ENCODE measurements around the gene ZBED1. TPM values are rescaled to one million over a fixed set of nuclear protein-coding genes. Genes with fewer than 3 reads are reported as not detected.

Gene ZBED1
- total RNA-seq, 8 experiments from 2014 or later, result 14.1 to 36.6 (median 23.2) TPM

GRCh38 chrX:2447484-2447883, 53.3 kb downstream of the ZBED1 start:
- ATAC-seq (replicated peaks in 6 of 8), result no peak
- H3K4me3 ChIP-seq, result no peak overlapping the region
- WGBS, 10 experiments, result 52 to 100% (median 95%) methylated on average over 1 to 2 of the region's 2 CpGs; no CpG with 5 or more reads in 6 of the 10 experiments
- peaks cover 0 to 4% of the 10 kb centered on the region in 2 donors for H3K4me1 ChIP-seq (replicated peaks in 1 of 2)
- in situ Hi-C loops (cut with MboI; ENCODE audit: low pct_unique_long_range_greater_than_20kb in 2 of 9, low sequenced_read_pairs in 9 of 9, unreplicated experiment in 9 of 9), result no loop called here
- H3K27ac ChIP-seq, result no peak overlapping the region

- Histone ChIP-seq H3K4me1 (replicated peaks in 1 of 2) (peaks cover 0 to under 1% of the 10 kb centered on the region in 2 donors), H3K4me3 (no peak overlapping the region), H3K27ac (no peak overlapping the region)
- in situ Hi-C loops (cut with MboI; ENCODE audit: low pct_unique_long_range_greater_than_20kb in 2 of 9, low sequenced_read_pairs in 9 of 9, unreplicated experiment in 9 of 9), result no loop called here
- ATAC-seq (replicated peaks in 6 of 8), result no peak
- 86 to 100% (median 96%) methylated on average over 2 to 10 of the region's 14 CpGs; no CpG with 5 or more reads in 1 of the 10 experiments for WGBS, 10 experiments
Observed at GRCh38 chrX:2446815-2447214, 54.0 kb downstream of the ZBED1 start.

- H3K4me3 ChIP-seq, result no peak overlapping the region
- H3K27ac ChIP-seq, result no peak overlapping the region
- 70 to 100% (median 93%) methylated on average over 1 to 12 of the region's 31 CpGs; no CpG with 5 or more reads in 1 of the 10 experiments for WGBS, 10 experiments
- ATAC-seq (replicated peaks in 6 of 8), result no peak
- in situ Hi-C loops (cut with MboI; ENCODE audit: low pct_unique_long_range_greater_than_20kb in 2 of 9, low sequenced_read_pairs in 9 of 9, unreplicated experiment in 9 of 9), result no loop called here
- H3K4me1 ChIP-seq (replicated peaks in 1 of 2), result no peaks in the 10 kb centered on the region
Observed at GRCh38 chrX:2445662-2446623, 54.8 kb downstream of the ZBED1 start.

- in situ Hi-C loops (cut with MboI; ENCODE audit: low pct_unique_long_range_greater_than_20kb in 2 of 9, low sequenced_read_pairs in 9 of 9, unreplicated experiment in 9 of 9), result no loop called here
- ATAC-seq (replicated peaks in 6 of 8), result peak in 2 of 8 experiments; percentile 26 to 48
- Histone ChIP-seq H3K27ac (no peak overlapping the region), H3K4me3 (no peak overlapping the region), H3K4me1 (replicated peaks in 1 of 2) (no peaks in the 10 kb centered on the region)
- 78 to 100% (median 85%) methylated on average over 2 to 7 of the region's 7 CpGs; no CpG with 5 or more reads in 3 of the 10 experiments for WGBS, 10 experiments
Observed at GRCh38 chrX:2442694-2443093, 58.1 kb downstream of the ZBED1 start.

DNA sequence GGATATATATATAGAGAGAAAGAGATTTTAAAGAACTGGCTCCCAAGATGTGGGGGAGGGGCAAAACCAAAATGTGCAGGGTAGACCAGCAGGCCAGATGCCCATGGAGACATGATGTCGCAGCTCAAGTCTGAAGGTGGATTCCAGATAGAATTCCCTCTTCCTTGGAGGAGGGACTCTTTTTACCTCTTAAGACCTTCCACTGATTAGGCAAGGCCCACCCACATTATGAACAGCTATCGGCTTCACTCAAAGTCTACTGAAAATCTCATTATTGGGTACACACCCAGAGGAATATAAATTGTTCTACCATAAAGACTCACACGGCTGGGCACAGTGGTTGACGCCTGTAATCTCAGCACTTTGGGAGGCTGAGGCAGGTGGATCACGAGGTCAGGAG, 59.3 kb downstream of the ZBED1 start:
- in situ Hi-C loops (cut with MboI; ENCODE audit: low pct_unique_long_range_greater_than_20kb in 2 of 9, low sequenced_read_pairs in 9 of 9, unreplicated experiment in 9 of 9), result no loop called here
- Histone ChIP-seq H3K27ac (no peak overlapping the region), H3K4me3 (no peak overlapping the region), H3K4me1 (replicated peaks in 1 of 2) (no peaks in the 10 kb centered on the region)
- 83 to 100% (median 90%) methylated on average over 1 to 5 of the region's 5 CpGs; no CpG with 5 or more reads in 5 of the 10 experiments for WGBS, 10 experiments
- no peak for ATAC-seq (replicated peaks in 6 of 8)

GRCh38 chrX:2439613-2440012, 61.2 kb downstream of the ZBED1 start:
- H3K27ac ChIP-seq, result no peak overlapping the region
- in situ Hi-C loops (cut with MboI; ENCODE audit: low pct_unique_long_range_greater_than_20kb in 2 of 9, low sequenced_read_pairs in 9 of 9, unreplicated experiment in 9 of 9), result no loop called here
- 83 to 100% (median 100%) methylated on average over 1 to 5 of the region's 8 CpGs; no CpG with 5 or more reads in 1 of the 10 experiments for WGBS, 10 experiments
- no peak overlapping the region for H3K4me3 ChIP-seq
- no peaks in the 10 kb centered on the region for H3K4me1 ChIP-seq (replicated peaks in 1 of 2)
- ATAC-seq (replicated peaks in 6 of 8), result no peak

Other genes starting within 250 kb of the ZBED1 start
- gene DHRSX, start within 50 bp of the ZBED1 start, total RNA-seq, result 10 to 100 TPM in 7 of 8 experiments, 1 to 10 TPM in 1; 8.4 to 19.7 (median 13.6) TPM
- 100 to 1,000 TPM in 4 of 8 experiments, 10 to 100 TPM in 4; 35.8 to 430 (median 104) TPM for gene CD99, start 190.3 kb upstream of the ZBED1 start, total RNA-seq